Measurements from ENCODE around the gene IGSF21.

Gene IGSF21

DNA sequence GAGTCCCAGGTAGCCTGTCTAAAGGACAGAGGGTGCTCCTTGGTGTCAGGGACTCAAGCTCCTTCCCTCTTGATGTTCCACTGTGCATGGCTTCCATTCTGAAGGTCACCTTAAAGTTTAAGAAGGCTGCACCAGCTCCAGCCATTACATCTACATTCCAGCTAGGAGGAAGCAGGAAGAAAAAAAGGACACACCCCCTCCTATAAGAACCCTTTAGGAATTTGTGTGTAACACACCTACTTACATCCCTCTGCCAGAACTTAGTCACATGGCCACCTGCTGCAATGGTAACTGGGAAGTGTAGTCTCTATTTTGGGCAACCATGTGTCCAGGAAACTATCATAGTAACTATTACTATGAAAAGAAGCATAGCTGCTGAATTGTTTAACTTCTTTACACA, 211.5 kb downstream of the IGSF21 start:
- in situ Hi-C loops (cut with HindIII; ENCODE audit: low sequenced_read_pairs) = no loop called here

GRCh38 chr1:18320051-18320450, 212.5 kb downstream of the IGSF21 start:
- in situ Hi-C loops (cut with HindIII; ENCODE audit: low sequenced_read_pairs) = no loop called here

GRCh38 chr1:18322368-18323032, 214.9 kb downstream of the IGSF21 start:
- in situ Hi-C loops (cut with HindIII; ENCODE audit: low sequenced_read_pairs) = no loop called here

GRCh38 chr1:18323259-18323658, 215.7 kb downstream of the IGSF21 start:
- in situ Hi-C loops (cut with HindIII; ENCODE audit: low sequenced_read_pairs) = no loop called here

- in situ Hi-C loops (cut with HindIII; ENCODE audit: low sequenced_read_pairs) = no loop called here
Measured at GRCh38 chr1:18324246-18324645, 216.6 kb downstream of the IGSF21 start.

- in situ Hi-C loops (cut with HindIII; ENCODE audit: low sequenced_read_pairs) = no loop called here
Measured at GRCh38 chr1:18325136-18325535, 217.5 kb downstream of the IGSF21 start.

GRCh38 chr1:18326211-18326897, 218.8 kb downstream of the IGSF21 start:
- in situ Hi-C loops (cut with HindIII; ENCODE audit: low sequenced_read_pairs) = no loop called here

DNA sequence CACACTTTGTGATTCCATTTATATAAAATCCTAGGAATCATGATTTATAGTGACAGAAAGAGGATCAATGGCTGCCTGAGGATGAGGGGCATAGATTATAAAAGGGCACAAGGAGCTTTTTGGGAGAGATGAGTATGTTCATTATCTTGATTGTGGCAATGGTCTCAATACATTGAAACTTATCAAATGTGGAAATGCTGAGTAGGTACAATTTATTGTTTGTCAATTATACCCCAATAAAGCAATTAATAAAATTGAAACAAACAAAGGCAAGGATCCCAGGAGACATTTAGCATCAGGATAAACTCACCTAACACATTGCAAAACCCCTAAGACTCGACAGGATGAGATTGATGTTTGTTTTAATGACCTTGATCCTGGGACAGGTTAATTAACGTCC, 220.1 kb downstream of the IGSF21 start:
- in situ Hi-C loops (cut with HindIII; ENCODE audit: low sequenced_read_pairs) = no loop called here

DNA sequence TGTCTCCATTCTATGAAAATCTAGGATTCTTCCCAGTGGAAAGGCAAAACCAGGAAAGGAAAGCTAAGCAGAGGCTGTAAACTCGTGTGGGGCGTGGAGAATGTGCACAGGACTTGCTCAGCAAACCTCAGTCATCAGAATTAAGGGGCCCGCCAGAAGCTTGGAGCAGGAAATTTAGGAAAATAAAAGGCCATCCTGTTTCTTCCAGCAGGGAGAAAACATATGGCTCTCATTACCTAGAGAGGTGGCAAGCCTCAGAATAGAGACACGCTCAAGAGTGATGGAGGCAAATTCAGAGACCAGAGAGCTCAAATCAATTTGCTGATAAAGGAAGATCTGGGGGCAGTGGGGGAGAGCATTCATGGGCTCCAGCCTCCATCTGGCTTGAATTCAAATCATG, 221.2 kb downstream of the IGSF21 start:
- in situ Hi-C loops (cut with HindIII; ENCODE audit: low sequenced_read_pairs) = no loop called here

DNA sequence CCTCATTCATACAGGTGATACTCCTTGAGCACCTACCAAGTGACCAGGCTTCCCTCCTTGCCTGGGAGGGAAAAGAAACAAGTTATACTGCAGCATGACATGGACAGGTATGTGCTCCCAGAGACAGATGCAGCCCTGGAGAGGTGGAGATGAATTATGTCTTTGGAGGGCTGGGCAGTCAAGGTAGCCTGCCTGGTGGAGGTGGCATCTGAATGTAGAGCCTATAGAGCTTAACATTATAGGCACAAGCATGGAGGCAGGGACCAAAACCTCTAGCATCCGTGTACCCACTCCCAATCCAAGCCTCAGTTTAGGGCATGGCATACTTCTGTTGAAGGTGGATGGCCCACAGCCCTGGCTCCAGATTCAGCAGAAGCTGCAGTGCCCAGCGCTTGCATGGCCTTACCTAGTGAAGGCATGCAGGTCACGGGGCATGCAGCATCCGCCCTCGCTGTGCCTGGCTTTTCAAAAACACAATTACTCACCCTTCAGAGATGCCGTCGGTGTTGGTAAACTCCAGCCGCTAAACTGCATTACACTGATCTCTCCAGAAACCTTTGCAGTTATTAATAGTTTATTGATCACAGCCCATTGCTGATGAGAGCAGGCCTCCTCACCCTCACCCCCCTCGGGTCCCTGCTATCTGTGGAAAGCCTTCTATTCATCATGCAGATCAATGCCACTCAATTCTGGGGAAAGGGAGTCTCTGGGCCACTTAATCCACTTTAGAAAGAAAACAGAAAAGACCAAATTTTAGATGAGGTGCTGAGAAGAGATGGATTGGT, 222.1 kb downstream of the IGSF21 start:
- in situ Hi-C loops (cut with HindIII; ENCODE audit: low sequenced_read_pairs) = no loop called here

DNA sequence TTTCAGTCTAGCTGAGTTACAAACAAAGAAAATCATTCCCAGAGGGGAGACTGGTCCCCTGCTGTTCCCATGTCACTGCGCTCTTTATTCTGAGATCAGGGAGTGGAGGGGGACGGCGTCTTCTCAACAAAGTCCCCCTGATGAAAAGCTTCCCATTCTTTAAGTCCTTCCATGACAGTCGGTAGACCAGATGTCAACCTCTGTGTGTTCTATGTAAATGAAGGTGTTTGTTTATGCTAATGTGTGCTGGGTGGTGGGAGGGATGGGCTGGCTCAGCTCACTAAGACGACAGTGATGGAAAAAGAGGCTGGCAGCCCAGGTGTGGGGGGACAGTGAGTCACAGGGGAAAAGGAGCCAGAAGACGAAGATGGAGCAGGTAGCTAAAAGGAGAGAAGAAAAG, 225.0 kb downstream of the IGSF21 start:
- in situ Hi-C loops (cut with HindIII; ENCODE audit: low sequenced_read_pairs) = no loop called here

GRCh38 chr1:18333220-18333619, 225.6 kb downstream of the IGSF21 start:
- in situ Hi-C loops (cut with HindIII; ENCODE audit: low sequenced_read_pairs) = no loop called here

DNA sequence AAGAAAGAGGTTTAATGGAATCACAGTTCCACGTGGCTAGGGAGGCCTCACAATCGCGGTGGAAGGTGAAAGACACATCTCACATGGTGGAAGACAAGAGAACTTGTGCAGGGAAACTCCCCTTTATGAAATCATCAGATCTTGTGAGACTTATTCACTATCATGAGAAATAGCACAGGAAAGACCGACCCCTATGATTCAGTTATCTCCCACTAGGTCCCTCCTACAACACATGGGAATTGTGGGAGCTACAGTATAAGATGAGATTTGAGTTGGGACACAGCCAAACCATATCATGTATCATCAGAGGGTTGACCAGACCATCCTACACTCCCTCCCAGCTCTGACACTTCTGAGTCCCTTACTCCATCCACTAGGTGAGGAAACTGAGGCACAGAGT, 229.2 kb downstream of the IGSF21 start:
- in situ Hi-C loops (cut with HindIII; ENCODE audit: low sequenced_read_pairs) = no loop called here

- in situ Hi-C loops (cut with HindIII; ENCODE audit: low sequenced_read_pairs) = no loop called here
Measured at GRCh38 chr1:18337757-18338156, 230.2 kb downstream of the IGSF21 start.

GRCh38 chr1:18339161-18339560, 231.6 kb downstream of the IGSF21 start:
- in situ Hi-C loops (cut with HindIII; ENCODE audit: low sequenced_read_pairs) = no loop called here

DNA sequence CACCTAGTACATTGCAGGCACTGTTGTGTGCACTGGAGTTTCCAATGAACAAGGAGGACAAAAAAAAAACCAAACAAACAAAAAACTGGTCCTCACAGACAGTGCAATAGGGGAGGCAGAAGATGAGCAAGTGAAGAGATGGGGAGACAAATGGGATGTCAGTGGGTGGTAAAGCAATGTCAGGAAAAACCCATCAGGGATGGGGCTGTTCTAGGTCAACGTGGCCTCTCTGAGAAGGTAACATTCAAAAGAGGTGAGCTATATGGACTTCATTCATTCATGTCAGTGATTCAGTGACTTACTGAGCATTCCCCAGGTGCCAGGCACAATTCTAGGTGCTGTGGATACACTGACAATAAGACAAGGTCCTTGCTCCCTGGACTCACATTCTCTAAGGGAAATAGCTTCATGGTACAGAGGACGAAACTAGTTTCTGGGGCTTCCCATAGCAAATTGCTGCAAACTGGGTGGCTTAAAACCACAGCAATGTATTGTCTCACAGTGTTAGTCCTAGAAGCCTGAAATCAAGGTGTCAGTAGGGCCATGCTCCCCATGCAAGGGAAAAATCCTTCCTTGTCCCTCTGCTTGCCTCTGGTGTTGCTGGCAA, 232.7 kb downstream of the IGSF21 start:
- in situ Hi-C loops (cut with HindIII; ENCODE audit: low sequenced_read_pairs) = no loop called here

GRCh38 chr1:18340787-18341186, 233.2 kb downstream of the IGSF21 start:
- in situ Hi-C loops (cut with HindIII; ENCODE audit: low sequenced_read_pairs) = no loop called here

DNA sequence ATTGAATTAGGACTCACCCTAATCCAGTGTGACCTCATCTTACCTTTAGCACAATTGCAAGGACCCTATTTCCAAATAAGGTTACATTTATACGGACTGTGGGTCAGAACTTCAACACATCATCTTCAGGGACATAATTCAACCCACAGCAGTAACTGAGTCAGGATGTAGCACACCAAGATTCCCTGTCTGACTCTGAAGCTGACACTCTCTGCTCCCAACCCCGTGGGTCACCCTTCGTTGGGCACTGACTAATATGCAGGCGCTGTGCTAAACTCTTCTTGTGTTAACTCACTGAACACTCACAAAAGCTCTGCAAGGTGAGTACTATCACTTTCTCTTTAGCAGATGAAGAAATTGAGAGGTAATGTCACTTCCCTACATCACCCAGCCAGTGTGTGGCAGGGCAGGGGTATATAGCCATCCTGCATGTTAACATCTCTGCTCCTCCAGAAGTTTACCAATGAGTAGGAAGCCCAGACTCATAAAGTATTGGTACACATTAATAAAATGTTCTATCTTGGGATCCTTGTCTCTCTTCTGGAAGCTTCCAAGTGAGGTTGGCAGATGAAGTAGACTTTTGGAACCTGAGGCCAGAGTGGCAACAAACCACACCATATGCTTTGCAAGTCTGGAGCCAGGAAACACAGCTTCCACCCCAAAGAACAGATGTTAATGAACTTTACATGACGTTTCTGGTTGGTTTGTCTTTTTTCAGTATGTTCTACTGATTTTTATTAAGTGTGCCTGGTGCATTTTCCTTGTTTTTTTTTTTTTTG, 233.9 kb downstream of the IGSF21 start:
- in situ Hi-C loops (cut with HindIII; ENCODE audit: low sequenced_read_pairs) = no loop called here

GRCh38 chr1:18342744-18343143, 235.1 kb downstream of the IGSF21 start:
- in situ Hi-C loops (cut with HindIII; ENCODE audit: low sequenced_read_pairs) = no loop called here

- in situ Hi-C loops (cut with HindIII; ENCODE audit: low sequenced_read_pairs) = no loop called here
Measured at GRCh38 chr1:18343581-18343980, 236.0 kb downstream of the IGSF21 start.

GRCh38 chr1:18344755-18345154, 237.2 kb downstream of the IGSF21 start:
- in situ Hi-C loops (cut with HindIII; ENCODE audit: low sequenced_read_pairs) = no loop called here
